ENCODE measurements around the gene LMF1. TPM values are rescaled to one million over a fixed set of nuclear protein-coding genes. Genes with fewer than 3 reads are reported as not detected.

LMF1 gene
- total and polyA plus RNA-seq, 2 donors (not counting 1 experiment from before 2014, with no cell fraction given) = 36.4 to 63.2 TPM

GRCh38 chr16:822174-822908 is 148.4 kb downstream of the LMF1 start:
- Histone ChIP-seq H2AFZ (ENCODE audit: insufficient read depth, low read depth, low read length, poor library complexity, severe bottlenecking) (no peak overlapping the region), H3K79me2 (ENCODE audit: control insufficient read depth, insufficient read depth, low read length) (no peaks in the 10 kb centered on the region), H3K27ac (ENCODE audit: low read length in 2 of 2) (no peak overlapping the region), H3K9me3 (ENCODE audit: control extremely low read depth in 1 of 3, control insufficient read depth in 2 of 3, insufficient read depth in 1 of 3, low read length in 2 of 3) (peaks cover 0 to 12% (median 0%) of the 10 kb centered on the region in 3 donors), H3K4me3 (ENCODE audit: control extremely low read depth in 1 of 5, extremely low read depth in 1 of 5, insufficient read depth in 1 of 5, low read depth in 2 of 5, low read length in 4 of 5) (no peak overlapping the region), H3K27me3 (replicated peaks in 1 of 4; ENCODE audit: control extremely low read depth in 1 of 4, control insufficient read depth in 3 of 4, insufficient read depth in 4 of 4, low read length in 3 of 4) (peaks cover 0 to 27% (median 7%) of the 10 kb centered on the region in 4 experiments), H3K36me3 (replicated peaks in 1 of 2; ENCODE audit: control extremely low read depth in 1 of 2, control insufficient read depth in 1 of 2, extremely low read depth in 1 of 2, insufficient read depth in 2 of 2, low read length in 1 of 2) (no peaks in the 10 kb centered on the region), H4K20me1 (ENCODE audit: control insufficient read depth, insufficient read depth, low read length, poor library complexity, severe bottlenecking) (no peaks in the 10 kb centered on the region), H3K4me2 (replicated peaks; ENCODE audit: low read depth, low read length, poor library complexity, severe bottlenecking) (no peak overlapping the region), H3K9ac (ENCODE audit: low read length) (no peak overlapping the region), H3K4me1 (ENCODE audit: control insufficient read depth in 2 of 2, insufficient read depth in 2 of 2, low read length in 2 of 2) (peaks cover 0 to 9% of the 10 kb centered on the region in 2 donors)
- Mint-ChIP-seq H3K27me3 (peaks cover 23% of the 10 kb centered on the region), H3K9me3 (ENCODE audit: insufficient read depth) (no peaks in the 10 kb centered on the region), H3K27ac (no peak overlapping the region), H3K4me1 (peaks cover 12% of the 10 kb centered on the region), H3K4me3 (no peak overlapping the region)
- DNase-seq (no peak), ATAC-seq (ENCODE audit: low read depth) (no peak)
- WGBS (ENCODE audit: insufficient coverage) = 91% methylated on average over 18 of the region's 21 CpGs
- POLR2A ChIA-PET = no interaction called here
- intact Hi-C loops (cut with micrococcal nuclease) = no loop called here
- CTCF ChIA-PET = no interaction called here
- no peak for TF ChIP-seq CTCF (IDR thresholded peaks at IDR 0.05)
- TF ChIP-seq EZH2 (IDR thresholded peaks at IDR 0.05; ENCODE audit: borderline replicate concordance, insufficient read depth, low read depth, low read length, poor library complexity, severe bottlenecking) = no peak

GRCh38 chr16:821751-822150 is 149.0 kb downstream of the LMF1 start:
- H3K27ac Mint-ChIP-seq = no peak overlapping the region
- H3K9me3 Mint-ChIP-seq (ENCODE audit: insufficient read depth) = no peaks in the 10 kb centered on the region
- Histone ChIP-seq H3K4me3 (ENCODE audit: control extremely low read depth in 1 of 5, extremely low read depth in 1 of 5, insufficient read depth in 1 of 5, low read depth in 2 of 5, low read length in 4 of 5) (no peak overlapping the region), H2AFZ (ENCODE audit: insufficient read depth, low read depth, low read length, poor library complexity, severe bottlenecking) (no peak overlapping the region), H3K36me3 (replicated peaks in 1 of 2; ENCODE audit: control extremely low read depth in 1 of 2, control insufficient read depth in 1 of 2, extremely low read depth in 1 of 2, insufficient read depth in 2 of 2, low read length in 1 of 2) (no peaks in the 10 kb centered on the region), H3K79me2 (ENCODE audit: control insufficient read depth, insufficient read depth, low read length) (no peaks in the 10 kb centered on the region), H4K20me1 (ENCODE audit: control insufficient read depth, insufficient read depth, low read length, poor library complexity, severe bottlenecking) (no peaks in the 10 kb centered on the region), H3K27me3 (replicated peaks in 1 of 4; ENCODE audit: control extremely low read depth in 1 of 4, control insufficient read depth in 3 of 4, insufficient read depth in 4 of 4, low read length in 3 of 4) (peaks cover 0 to 33% (median 7%) of the 10 kb centered on the region in 4 experiments), H3K9me3 (ENCODE audit: control extremely low read depth in 1 of 3, control insufficient read depth in 2 of 3, insufficient read depth in 1 of 3, low read length in 2 of 3) (peaks cover 0 to 12% (median 0%) of the 10 kb centered on the region in 3 donors), H3K27ac (ENCODE audit: low read length in 2 of 2) (no peak overlapping the region), H3K4me1 (ENCODE audit: control insufficient read depth in 2 of 2, insufficient read depth in 2 of 2, low read length in 2 of 2) (peaks cover 0 to 9% of the 10 kb centered on the region in 2 donors), H3K4me2 (replicated peaks; ENCODE audit: low read depth, low read length, poor library complexity, severe bottlenecking) (no peak overlapping the region), H3K9ac (ENCODE audit: low read length) (no peak overlapping the region)
- H3K4me1 Mint-ChIP-seq = peaks cover 12% of the 10 kb centered on the region
- POLR2A ChIA-PET = no interaction called here
- CTCF ChIA-PET = no interaction called here
- H3K4me3 Mint-ChIP-seq = no peak overlapping the region
- peaks cover 23% of the 10 kb centered on the region for H3K27me3 Mint-ChIP-seq
- ATAC-seq (ENCODE audit: low read depth) (no peak), DNase-seq (no peak)
- intact Hi-C loops (cut with micrococcal nuclease) = no loop called here
- TF ChIP-seq EZH2 (IDR thresholded peaks at IDR 0.05; ENCODE audit: borderline replicate concordance, insufficient read depth, low read depth, low read length, poor library complexity, severe bottlenecking) (no peak), CTCF (IDR thresholded peaks at IDR 0.05) (no peak)
- WGBS (ENCODE audit: insufficient coverage) = 89% methylated on average over 7 of the region's 13 CpGs

Data from B cell (primary cell).